ENCODE results near the gene SBK1.

SBK1 gene

DNA sequence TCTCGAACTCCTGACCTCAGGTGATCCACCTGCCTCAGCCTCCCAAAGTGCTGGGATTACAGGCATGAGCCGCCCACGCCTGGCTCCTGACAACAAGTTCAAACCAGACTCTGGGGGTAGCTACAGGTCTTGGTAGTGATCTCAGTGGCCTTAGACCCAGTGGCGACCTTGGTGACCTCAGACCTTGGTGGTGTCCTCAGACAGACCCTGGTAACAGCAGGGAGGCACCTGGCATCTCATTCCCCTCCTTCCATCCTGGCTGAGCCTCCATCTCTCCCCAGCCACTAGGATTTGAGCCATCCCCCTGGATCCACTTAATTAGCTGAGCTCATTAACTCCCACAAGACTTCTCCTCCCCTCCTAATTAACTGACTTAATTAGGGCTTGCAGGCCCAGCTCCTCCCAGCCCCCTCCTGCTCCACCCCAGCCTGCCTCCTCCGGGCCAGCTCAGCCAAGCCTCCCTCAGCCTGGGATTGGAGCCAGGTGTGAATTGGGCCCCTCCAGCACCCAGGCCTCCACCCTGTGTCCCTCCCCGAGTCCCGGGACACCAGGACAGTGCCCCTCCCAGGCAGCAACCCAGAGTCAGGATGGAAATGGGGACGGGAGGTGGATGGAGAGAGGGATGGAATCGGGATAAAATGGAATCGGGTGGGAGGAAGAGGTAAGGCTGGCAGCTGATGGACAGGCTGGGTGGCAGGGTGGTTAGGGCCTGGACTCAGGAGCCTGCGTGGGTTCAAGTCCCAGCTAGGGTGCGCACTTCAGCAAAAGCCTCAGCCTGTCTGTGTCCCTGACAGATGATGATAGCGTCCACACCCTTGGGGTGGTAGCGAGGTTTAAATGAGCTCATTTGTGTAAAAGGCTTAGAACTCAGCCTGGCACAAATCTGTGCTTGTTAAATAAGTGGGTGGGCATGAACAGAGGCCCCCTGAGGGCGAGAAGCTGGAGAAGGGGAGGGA lies 11.2 kb upstream of the SBK1 start:
- H3K27me3 ChIP-seq (ENCODE audit: control insufficient read depth, insufficient read depth, low read length): no peaks in the 10 kb centered on the region; the same call in 1 of the 2 replicates
- WGBS (ENCODE audit: insufficient coverage, insufficient read length): no CpG with 5 or more reads among the region's 15 CpGs
- H3K4me3 ChIP-seq (ENCODE audit: low read length): no peak overlapping the region
- H3K36me3 ChIP-seq (ENCODE audit: control insufficient read depth, insufficient read depth, low read length): no peaks in the 10 kb centered on the region
- no peak for DNase-seq (ENCODE audit: low read depth, low spot score)
- 0 out of 2 replicates have a peak, but pooled peaks cover 1% of the 10 kb centered on the region for H3K4me1 ChIP-seq (ENCODE audit: control insufficient read depth, insufficient read depth, low read length)
- no peaks in the 10 kb centered on the region for H3K9me3 ChIP-seq (ENCODE audit: control insufficient read depth, insufficient read depth, low read length)
- no peak overlapping the region for H3K27ac ChIP-seq (ENCODE audit: low read length)

DNA sequence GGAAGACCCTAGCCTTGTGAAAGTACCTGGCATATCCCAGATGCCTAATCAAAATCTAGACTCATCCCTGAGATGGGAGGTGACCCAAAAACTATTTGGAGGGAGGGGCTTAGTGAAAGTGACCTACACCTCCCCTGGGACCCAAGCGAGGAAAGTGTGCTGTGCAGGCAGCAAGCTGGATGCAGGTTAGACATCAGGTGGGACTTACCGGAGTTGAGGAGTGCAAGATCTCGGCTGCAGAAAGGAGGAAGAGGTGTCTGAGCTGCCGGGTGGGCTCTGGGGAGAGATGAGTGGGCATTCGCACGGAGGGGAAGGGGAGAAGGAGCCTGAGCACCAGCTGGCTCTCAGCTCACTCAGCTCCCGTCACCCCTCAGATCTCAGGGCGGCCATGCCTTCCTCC lies 10.3 kb upstream of the SBK1 start:
- no peak for DNase-seq (ENCODE audit: low read depth, low spot score)
- H3K4me1 ChIP-seq (ENCODE audit: control insufficient read depth, insufficient read depth, low read length): 0 out of 2 replicates have a peak, but pooled peaks cover 1% of the 10 kb centered on the region
- no peak overlapping the region for H3K4me3 ChIP-seq (ENCODE audit: low read length)
- H3K27ac ChIP-seq (ENCODE audit: low read length): no peak overlapping the region
- WGBS (ENCODE audit: insufficient coverage, insufficient read length): no CpG with 5 or more reads among the region's 8 CpGs
- no peaks in the 10 kb centered on the region for H3K36me3 ChIP-seq (ENCODE audit: control insufficient read depth, insufficient read depth, low read length)
- H3K9me3 ChIP-seq (ENCODE audit: control insufficient read depth, insufficient read depth, low read length): no peaks in the 10 kb centered on the region
- H3K27me3 ChIP-seq (ENCODE audit: control insufficient read depth, insufficient read depth, low read length): no peaks in the 10 kb centered on the region; the same call in 1 of the 2 replicates

DNA sequence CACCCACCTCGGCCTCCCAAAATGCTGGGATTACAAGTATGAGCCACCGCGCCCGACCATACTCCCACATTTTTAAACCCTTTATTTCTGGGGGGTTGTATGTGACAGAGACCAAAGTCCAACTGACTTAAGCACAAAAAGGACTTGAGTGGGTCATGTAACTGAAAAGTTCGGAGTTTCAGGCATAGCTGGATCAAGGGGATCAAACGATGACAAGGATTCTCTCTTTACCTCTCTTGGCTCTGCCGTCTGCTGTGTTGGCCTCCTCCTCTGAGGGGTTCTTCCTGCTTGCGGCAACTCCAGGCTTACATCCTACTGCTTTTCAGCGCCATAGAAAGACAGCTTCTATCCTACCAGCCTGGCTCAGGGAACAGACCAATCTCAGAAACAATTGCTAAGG lies 9.2 kb upstream of the SBK1 start:
- no peak for DNase-seq (ENCODE audit: low read depth, low spot score)
- no CpG with 5 or more reads among the region's 9 CpGs for WGBS (ENCODE audit: insufficient coverage, insufficient read length)
- Histone ChIP-seq H3K9me3 (ENCODE audit: control insufficient read depth, insufficient read depth, low read length) (no peaks in the 10 kb centered on the region), H3K4me3 (ENCODE audit: low read length) (no peak overlapping the region), H3K36me3 (ENCODE audit: control insufficient read depth, insufficient read depth, low read length) (no peaks in the 10 kb centered on the region), H3K27ac (ENCODE audit: low read length) (no peak overlapping the region), H3K4me1 (ENCODE audit: control insufficient read depth, insufficient read depth, low read length) (0 out of 2 replicates have a peak, but pooled peaks cover 1% of the 10 kb centered on the region), H3K27me3 (ENCODE audit: control insufficient read depth, insufficient read depth, low read length) (no peaks in the 10 kb centered on the region)

DNA sequence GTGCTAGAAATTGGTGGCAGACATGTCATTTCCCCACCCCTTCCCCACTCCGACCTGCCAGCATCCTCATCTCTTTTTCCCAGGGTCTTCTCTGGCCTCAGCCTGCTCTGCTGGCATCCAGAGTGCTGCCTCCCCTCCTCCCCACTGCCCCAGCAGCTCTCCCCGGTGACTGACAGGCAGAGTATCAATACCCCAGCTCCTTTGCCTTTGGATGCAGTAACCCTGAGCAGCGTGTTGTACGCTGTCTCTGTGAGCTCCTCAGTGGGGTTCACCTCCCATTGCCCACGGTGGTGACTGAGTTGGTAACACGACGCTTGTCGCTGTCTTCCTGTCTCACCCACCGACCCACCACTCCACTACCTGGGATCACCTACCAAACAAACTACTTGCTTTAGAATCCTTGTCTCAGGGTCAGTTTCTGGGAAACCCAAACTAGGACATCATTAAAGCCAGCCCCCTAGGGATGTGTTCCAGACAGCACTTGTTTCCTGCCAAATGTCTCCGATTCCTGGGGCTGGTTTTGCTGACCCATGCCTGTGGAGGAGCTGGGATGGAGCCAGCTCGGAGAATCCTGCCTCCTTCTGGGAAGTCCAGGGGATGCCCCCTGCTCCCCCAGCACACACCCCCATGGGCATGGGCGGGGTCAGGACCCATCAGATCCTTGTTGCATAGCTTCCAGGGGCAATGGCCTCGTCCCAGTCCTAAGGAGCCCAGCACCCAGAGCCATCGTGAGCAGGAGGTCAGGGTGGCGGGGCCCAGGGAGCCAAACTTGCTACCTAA lies 8.3 kb upstream of the SBK1 start:
- Histone ChIP-seq H3K4me3 (ENCODE audit: low read length) (no peak overlapping the region), H3K27me3 (ENCODE audit: control insufficient read depth, insufficient read depth, low read length) (no peaks in the 10 kb centered on the region), H3K9me3 (ENCODE audit: control insufficient read depth, insufficient read depth, low read length) (no peaks in the 10 kb centered on the region), H3K36me3 (ENCODE audit: control insufficient read depth, insufficient read depth, low read length) (no peaks in the 10 kb centered on the region), H3K27ac (ENCODE audit: low read length) (no peak overlapping the region), H3K4me1 (ENCODE audit: control insufficient read depth, insufficient read depth, low read length) (no peaks in the 10 kb centered on the region)
- WGBS (ENCODE audit: insufficient coverage, insufficient read length): no CpG with 5 or more reads among the region's 15 CpGs
- DNase-seq (ENCODE audit: low read depth, low spot score): no peak

DNA sequence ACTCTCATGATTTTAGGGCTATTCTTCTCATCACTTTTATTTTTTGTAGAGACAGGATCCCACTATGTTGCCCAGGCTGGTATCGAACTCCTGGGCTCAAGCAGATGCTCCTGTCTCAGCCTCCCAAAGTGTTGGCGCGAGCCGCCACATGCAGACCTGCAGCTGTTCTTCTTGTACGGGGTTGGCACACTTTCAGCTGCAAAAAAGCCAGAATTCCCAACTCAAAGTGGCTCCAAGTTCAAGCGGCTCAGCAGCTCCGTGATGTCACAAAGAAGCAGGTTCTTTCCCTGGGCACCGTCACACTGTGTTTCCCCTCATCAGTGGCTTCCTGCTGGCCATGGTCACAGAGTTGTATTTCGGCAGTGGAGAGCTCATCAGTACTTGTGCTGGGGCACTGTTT lies 6.7 kb upstream of the SBK1 start:
- WGBS (ENCODE audit: insufficient coverage, insufficient read length): no CpG with 5 or more reads among the region's 9 CpGs
- Histone ChIP-seq H3K4me3 (ENCODE audit: low read length) (no peak overlapping the region), H3K9me3 (ENCODE audit: control insufficient read depth, insufficient read depth, low read length) (no peaks in the 10 kb centered on the region), H3K27ac (ENCODE audit: low read length) (no peak overlapping the region), H3K4me1 (ENCODE audit: control insufficient read depth, insufficient read depth, low read length) (no peaks in the 10 kb centered on the region), H3K27me3 (ENCODE audit: control insufficient read depth, insufficient read depth, low read length) (no peaks in the 10 kb centered on the region), H3K36me3 (ENCODE audit: control insufficient read depth, insufficient read depth, low read length) (no peaks in the 10 kb centered on the region)
- DNase-seq (ENCODE audit: low read depth, low spot score): no peak

DNA sequence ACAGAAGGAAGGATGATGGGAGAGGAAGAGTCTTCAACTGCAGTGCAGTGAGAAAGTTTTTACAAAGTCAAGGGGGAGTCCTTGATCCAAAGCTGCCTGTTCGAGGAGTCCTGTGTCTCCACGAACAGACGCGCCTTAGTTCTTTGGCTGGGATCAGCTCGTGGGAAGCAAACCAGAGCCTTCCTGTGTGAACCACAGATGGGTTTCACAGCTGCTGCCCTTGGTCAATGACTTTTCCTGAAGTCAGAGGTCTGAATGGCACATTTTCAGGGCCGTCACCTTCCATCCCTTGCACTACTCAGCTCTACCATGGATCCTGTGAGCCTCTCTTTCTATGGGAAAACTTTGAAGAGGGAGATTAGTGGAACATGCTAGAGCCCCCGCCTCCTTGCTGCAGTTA lies 4.2 kb upstream of the SBK1 start:
- no peak overlapping the region for H3K4me3 ChIP-seq (ENCODE audit: low read length)
- WGBS (ENCODE audit: insufficient coverage, insufficient read length): no CpG with 5 or more reads among the region's 7 CpGs
- H3K9me3 ChIP-seq (ENCODE audit: control insufficient read depth, insufficient read depth, low read length): no peaks in the 10 kb centered on the region
- DNase-seq (ENCODE audit: low read depth, low spot score): no peak
- no peaks in the 10 kb centered on the region for H3K36me3 ChIP-seq (ENCODE audit: control insufficient read depth, insufficient read depth, low read length)
- H3K27me3 ChIP-seq (ENCODE audit: control insufficient read depth, insufficient read depth, low read length): no peaks in the 10 kb centered on the region
- H3K27ac ChIP-seq (ENCODE audit: low read length): no peak overlapping the region
- no peaks in the 10 kb centered on the region for H3K4me1 ChIP-seq (ENCODE audit: control insufficient read depth, insufficient read depth, low read length)

DNA sequence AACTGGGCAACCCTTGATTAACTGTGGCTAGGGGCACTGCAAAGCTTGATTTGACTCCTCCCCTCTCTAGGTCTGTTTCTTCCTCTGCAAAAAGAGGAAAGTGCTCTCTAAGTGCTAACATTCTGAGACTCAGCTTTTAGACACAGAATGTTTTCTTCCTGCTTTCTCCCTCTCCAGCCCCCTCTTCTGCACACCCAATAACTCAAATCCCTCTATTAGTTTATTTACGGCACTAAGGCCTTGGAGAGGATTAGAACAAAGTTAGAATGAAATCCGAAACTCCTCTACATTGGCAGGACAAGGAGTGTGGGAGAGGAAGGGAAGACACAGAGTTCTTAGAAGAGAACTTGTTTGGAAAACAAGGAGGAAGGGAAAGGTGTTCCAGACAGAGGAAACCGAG lies 3.3 kb upstream of the SBK1 start:
- DNase-seq (ENCODE audit: low read depth, low spot score): no peak
- H3K9me3 ChIP-seq (ENCODE audit: control insufficient read depth, insufficient read depth, low read length): no peaks in the 10 kb centered on the region
- H3K4me1 ChIP-seq (ENCODE audit: control insufficient read depth, insufficient read depth, low read length): no peaks in the 10 kb centered on the region
- no peaks in the 10 kb centered on the region for H3K27me3 ChIP-seq (ENCODE audit: control insufficient read depth, insufficient read depth, low read length)
- H3K27ac ChIP-seq (ENCODE audit: low read length): no peak overlapping the region
- no CpG with 5 or more reads among the region's 3 CpGs for WGBS (ENCODE audit: insufficient coverage, insufficient read length)
- no peaks in the 10 kb centered on the region for H3K36me3 ChIP-seq (ENCODE audit: control insufficient read depth, insufficient read depth, low read length)
- H3K4me3 ChIP-seq (ENCODE audit: low read length): no peak overlapping the region

DNA sequence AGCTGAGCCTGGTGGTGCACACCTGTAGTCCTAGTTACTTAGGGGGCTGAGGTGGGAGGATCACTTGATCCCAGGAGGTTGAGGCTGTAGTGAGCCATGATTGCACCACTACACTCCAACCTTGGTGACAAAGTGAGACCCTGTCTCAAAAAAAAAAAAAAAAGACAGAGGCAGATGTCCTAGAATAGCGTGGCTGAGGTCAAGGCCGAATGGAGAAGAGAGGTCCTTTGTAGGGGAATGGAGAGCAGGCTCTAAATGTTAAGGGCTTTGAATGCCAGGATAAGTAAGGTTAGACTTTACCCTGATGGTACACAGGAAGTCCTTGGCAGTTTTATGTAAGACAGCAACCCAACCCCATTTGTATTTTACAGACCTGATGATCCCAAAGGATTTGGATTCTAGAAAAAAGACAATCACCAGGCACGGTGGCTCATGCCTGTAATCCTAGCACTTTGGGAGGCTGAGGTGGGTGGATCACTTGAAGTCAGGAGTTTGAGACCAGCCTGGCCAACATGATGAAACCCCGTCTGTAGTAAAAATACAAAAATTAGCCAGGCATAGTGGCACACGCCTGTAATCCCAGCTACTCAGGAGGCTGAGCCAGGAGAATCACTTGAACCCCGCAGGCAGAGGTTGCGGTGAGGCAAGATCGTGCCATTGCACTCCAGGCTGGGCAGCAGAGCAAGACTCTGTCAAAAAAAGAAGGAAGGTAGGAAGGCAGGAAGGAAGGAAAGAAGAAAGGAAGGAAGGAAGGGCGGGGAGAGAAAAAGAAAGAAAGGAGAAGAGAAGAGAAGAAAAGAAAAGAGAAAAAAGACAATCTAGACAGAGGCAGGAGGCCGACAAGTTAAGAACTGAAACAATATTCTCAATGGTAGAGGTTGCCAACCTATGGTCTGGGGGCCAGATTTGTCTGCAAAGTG lies 2.1 kb upstream of the SBK1 start:
- no CpG with 5 or more reads among the region's 10 CpGs for WGBS (ENCODE audit: insufficient coverage, insufficient read length)

DNA sequence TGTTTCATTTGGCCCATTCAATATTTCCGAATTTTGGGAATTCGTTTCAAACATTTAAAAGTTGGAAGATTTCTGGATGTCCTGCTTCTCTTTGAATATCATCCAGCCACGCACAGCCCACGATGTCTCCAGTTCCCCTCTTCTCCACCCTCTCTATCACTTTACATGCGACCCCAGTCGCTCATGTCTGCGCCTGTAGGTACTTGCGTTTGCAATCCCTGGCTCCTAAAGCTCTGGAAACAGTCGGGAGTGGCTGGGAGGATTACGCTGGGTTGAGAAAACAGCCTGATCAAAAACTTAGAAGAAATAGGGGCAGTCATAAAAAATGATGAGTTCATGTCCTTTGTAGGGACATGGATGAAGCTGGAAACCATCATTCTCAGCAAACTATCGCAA lies 1.5 kb upstream of the SBK1 start:
- Histone ChIP-seq H3K36me3 (ENCODE audit: control insufficient read depth, insufficient read depth, low read length) (no peaks in the 10 kb centered on the region), H3K4me1 (ENCODE audit: control insufficient read depth, insufficient read depth, low read length) (0 out of 2 replicates have a peak, but pooled peaks cover 2% of the 10 kb centered on the region), H3K27me3 (ENCODE audit: control insufficient read depth, insufficient read depth, low read length) (no peaks in the 10 kb centered on the region), H3K4me3 (ENCODE audit: low read length) (peak overlapping the region; percentile 17; the same call in 1 of the 2 replicates), H3K9me3 (ENCODE audit: control insufficient read depth, insufficient read depth, low read length) (no peaks in the 10 kb centered on the region), H3K27ac (ENCODE audit: low read length) (no peak overlapping the region)
- WGBS (ENCODE audit: insufficient coverage, insufficient read length): no CpG with 5 or more reads among the region's 11 CpGs
- no peak for DNase-seq (ENCODE audit: low read depth, low spot score)

More for the DNA sequence above, 2.1 kb upstream of the SBK1 start:
- Histone ChIP-seq H3K36me3 (ENCODE audit: control insufficient read depth, insufficient read depth, low read length) (no peaks in the 10 kb centered on the region), H3K27me3 (ENCODE audit: control insufficient read depth, insufficient read depth, low read length) (no peaks in the 10 kb centered on the region), H3K9me3 (ENCODE audit: control insufficient read depth, insufficient read depth, low read length) (no peaks in the 10 kb centered on the region), H3K27ac (ENCODE audit: low read length) (no peak overlapping the region), H3K4me3 (ENCODE audit: low read length) (no peak overlapping the region; the same call in 1 of the 2 replicates), H3K4me1 (ENCODE audit: control insufficient read depth, insufficient read depth, low read length) (0 out of 2 replicates have a peak, but pooled peaks cover 2% of the 10 kb centered on the region)
- DNase-seq (ENCODE audit: low read depth, low spot score): no peak
